MM.1S (cell line): ENCODE results near the gene UNC119.

Experiments used
- EZH2 ChIP-seq: fragments of 300-600 bp; sonication (generic); optimal IDR thresholded peaks from 2 replicates; pipeline ENCODE3; 2017; ENCODE audit warnings: low read depth, mild to moderate bottlenecking, antibody characterized with exemption, low read length, mixed read lengths
- EZH2phosphoT487 ChIP-seq: fragments of 300-600 bp; sonication (generic); IDR thresholded peaks from 2 replicates; pipeline ENCODE4 v1.6.1; 2018; ENCODE audit warnings: antibody characterized with exemption, low read length
- TF ChIP-seq, protein P1 (sequence below): fragments of 300-600 bp; sonication (generic); IDR thresholded peaks from 2 replicates; pipeline ENCODE4 v1.5.1; 2016; ENCODE audit warnings: antibody characterized with exemption, low read length, mixed read lengths

DNA sequence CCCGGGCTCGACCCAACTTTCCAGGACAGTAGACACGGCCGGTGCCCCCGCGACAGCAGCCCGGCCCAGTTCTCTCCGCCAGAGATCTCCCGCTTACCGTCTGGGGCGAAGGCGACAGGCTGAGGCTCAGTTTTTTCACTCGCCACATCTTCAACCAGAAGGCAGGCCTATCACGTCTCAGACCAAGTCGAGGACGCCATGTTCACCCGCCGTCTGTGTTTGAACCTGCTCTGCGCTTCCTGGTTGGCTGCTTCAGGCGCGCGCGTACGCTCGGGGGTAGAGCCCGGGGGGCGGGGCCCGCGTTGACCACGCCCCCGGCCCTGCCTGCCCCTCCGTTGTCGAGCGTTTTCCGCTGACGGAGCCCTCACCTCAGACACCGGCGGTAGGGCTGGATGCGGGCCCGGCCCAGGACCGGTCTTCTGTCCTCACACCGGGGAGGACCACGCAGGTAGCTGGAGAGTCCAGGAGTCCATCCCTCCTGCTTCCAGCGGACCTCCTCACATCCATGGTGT lies 46.4 kb upstream of the UNC119 start, which contains the start of gene SPAG5:
- TF ChIP-seq, protein P1, sequence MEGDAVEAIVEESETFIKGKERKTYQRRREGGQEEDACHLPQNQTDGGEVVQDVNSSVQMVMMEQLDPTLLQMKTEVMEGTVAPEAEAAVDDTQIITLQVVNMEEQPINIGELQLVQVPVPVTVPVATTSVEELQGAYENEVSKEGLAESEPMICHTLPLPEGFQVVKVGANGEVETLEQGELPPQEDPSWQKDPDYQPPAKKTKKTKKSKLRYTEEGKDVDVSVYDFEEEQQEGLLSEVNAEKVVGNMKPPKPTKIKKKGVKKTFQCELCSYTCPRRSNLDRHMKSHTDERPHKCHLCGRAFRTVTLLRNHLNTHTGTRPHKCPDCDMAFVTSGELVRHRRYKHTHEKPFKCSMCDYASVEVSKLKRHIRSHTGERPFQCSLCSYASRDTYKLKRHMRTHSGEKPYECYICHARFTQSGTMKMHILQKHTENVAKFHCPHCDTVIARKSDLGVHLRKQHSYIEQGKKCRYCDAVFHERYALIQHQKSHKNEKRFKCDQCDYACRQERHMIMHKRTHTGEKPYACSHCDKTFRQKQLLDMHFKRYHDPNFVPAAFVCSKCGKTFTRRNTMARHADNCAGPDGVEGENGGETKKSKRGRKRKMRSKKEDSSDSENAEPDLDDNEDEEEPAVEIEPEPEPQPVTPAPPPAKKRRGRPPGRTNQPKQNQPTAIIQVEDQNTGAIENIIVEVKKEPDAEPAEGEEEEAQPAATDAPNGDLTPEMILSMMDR: no peak
- no peak for TF ChIP-seq EZH2
- no peak for TF ChIP-seq EZH2phosphoT487
